KOPT-K1 (cell line): ENCODE measurements around the gene NCAPD3.

Experiments used
- H3K27ac ChIP-seq: fragments of 200-600 bp; sonication (generic); 2 replicates; pipeline ENCODE4 v1.5.1; 2016; ENCODE audit warnings: antibody characterized with exemption, mild to moderate bottlenecking, low read depth, low read length; ENCODE audit not compliant: poor library complexity, severe bottlenecking
- H3K36me3 ChIP-seq: fragments of 200-600 bp; sonication (generic); 2 replicates; pipeline ENCODE4 v1.5.1; 2017; ENCODE audit warnings: antibody characterized with exemption, mild to moderate bottlenecking, low read length, moderate library complexity; ENCODE audit not compliant: insufficient read depth
- H3K9me3 ChIP-seq: fragments of 200-600 bp; sonication (generic); 2 replicates; pipeline ENCODE4 v1.5.1; 2017; ENCODE audit warnings: antibody characterized with exemption, low read length, mild to moderate bottlenecking; ENCODE audit not compliant: insufficient read depth, poor library complexity, severe bottlenecking

Gene NCAPD3

DNA sequence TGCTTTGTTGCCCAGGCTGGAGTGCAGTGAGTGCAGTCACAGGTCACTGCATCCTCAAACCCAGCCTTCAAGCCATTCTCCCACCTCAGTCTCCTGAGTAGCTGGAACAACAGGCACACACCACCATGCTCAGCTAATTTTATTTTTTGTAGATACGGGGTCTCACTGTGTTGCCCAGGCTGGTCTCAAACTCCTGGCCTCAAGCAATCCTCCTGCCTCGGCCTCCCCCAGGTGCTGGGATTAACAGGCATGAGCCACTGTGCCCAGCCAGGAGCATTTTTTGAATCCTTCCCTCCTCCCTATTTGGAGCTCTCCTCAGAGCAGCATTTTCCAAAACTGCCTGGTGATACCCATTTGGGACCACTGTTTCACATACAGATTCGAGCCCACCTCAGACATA, 77.2 kb downstream of the NCAPD3 start:
- no peaks in the 10 kb centered on the region for H3K9me3 ChIP-seq
- H3K36me3 ChIP-seq = peaks cover 100% of the 10 kb centered on the region
- H3K27ac ChIP-seq = no peak overlapping the region

DNA sequence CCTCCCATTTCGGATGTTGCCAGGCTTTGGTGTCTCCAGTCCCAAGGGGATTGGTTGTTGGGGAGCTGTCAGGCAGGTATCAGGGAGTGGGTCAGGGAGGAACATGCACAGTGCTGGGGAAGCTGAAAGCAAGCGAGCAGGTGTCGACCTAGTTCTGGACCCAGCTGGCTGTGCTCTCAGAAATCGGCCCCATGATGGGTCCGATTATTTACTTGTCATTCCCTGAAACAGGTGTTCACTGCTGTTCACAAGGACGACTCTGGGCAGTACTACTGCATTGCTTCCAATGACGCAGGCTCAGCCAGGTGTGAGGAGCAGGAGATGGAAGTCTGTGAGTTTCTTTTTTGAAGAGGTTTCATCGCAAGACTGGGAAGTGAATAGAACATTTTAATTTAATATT, 78.1 kb downstream of the NCAPD3 start:
- Histone ChIP-seq H3K9me3 (no peaks in the 10 kb centered on the region), H3K27ac (no peak overlapping the region), H3K36me3 (peaks cover 100% of the 10 kb centered on the region)

GRCh38 chr11:134144744-134145143, 79.0 kb downstream of the NCAPD3 start:
- H3K27ac ChIP-seq = no peak overlapping the region
- peaks cover 99% of the 10 kb centered on the region for H3K36me3 ChIP-seq
- no peaks in the 10 kb centered on the region for H3K9me3 ChIP-seq

GRCh38 chr11:134143801-134144200, 80.0 kb downstream of the NCAPD3 start:
- Histone ChIP-seq H3K27ac (no peak overlapping the region), H3K9me3 (no peaks in the 10 kb centered on the region), H3K36me3 (peaks cover 89% of the 10 kb centered on the region)

DNA sequence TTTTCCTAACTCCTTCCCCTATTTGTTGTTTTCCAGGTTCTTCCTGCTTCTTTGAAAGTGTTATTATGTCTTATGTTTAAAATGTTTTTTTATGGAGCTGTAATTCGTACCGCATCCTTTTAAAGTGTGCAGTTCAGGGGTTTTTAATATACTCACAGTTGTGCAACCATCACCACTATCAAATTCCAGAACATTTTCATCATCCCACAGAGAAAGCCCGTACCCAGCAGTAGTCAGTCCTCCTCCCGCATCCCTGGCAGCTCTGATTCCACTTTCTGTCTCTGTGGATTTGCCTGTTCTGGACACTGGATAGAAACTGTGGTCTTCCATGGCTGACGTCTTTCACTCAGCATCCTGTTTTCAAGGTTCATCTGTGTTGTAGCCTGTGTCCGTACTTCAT, 81.2 kb downstream of the NCAPD3 start:
- H3K36me3 ChIP-seq = peaks cover 77% of the 10 kb centered on the region
- H3K27ac ChIP-seq = no peak overlapping the region
- no peaks in the 10 kb centered on the region for H3K9me3 ChIP-seq

GRCh38 chr11:134140961-134141490, 82.7 kb downstream of the NCAPD3 start:
- Histone ChIP-seq H3K36me3 (peaks cover 62% of the 10 kb centered on the region), H3K27ac (no peak overlapping the region), H3K9me3 (no peaks in the 10 kb centered on the region)

DNA sequence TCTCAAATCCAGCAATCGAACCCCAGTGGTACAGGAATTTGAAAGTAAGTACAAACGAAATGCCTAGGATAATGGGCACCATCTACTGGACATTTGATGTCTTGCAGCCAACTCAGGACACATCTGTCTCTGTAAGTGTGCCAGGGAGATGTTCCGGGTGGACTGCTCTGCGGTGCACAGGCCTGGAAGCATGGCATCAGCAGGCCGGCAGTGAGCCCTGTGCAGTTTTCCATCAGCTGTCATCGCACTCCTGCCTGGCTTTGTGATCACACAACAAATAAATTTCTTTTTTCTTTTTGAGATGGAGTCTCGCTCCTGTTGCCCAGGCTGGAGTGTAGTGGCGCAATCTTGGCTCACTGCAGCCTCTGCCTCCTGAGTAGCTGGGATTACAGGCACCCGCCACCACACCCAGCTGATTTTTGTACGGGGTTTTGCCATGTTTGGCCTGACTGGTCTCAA, 83.9 kb downstream of the NCAPD3 start:
- Histone ChIP-seq H3K27ac (no peak overlapping the region), H3K36me3 (peaks cover 50% of the 10 kb centered on the region), H3K9me3 (peaks cover 4% of the 10 kb centered on the region)

- H3K36me3 ChIP-seq = peaks cover 45% of the 10 kb centered on the region
- H3K27ac ChIP-seq = no peak overlapping the region
- peaks cover 8% of the 10 kb centered on the region for H3K9me3 ChIP-seq
Observed at GRCh38 chr11:134139303-134139872, 84.4 kb downstream of the NCAPD3 start.

- Histone ChIP-seq H3K27ac (no peak overlapping the region), H3K36me3 (peaks cover 39% of the 10 kb centered on the region), H3K9me3 (peaks cover 18% of the 10 kb centered on the region)
Observed at GRCh38 chr11:134138376-134138775, 85.4 kb downstream of the NCAPD3 start.

DNA sequence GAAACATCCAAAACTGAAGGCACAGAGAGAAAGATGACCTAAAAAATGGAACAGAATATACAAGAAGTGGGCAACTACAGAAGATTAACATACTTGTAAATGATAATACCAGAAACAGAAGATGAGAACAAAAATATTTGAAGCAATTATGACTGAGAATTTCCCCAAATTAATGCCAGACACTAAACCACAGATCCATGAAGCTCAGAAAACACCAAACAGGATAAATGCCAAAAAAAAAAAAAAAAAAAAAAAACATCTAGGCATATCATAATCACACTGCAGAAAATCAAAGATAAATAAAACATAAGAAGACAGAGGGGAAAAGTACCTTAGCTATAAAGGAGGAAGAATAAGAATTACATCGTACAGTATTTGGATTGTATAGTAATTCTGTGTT, 89.6 kb downstream of the NCAPD3 start:
- Histone ChIP-seq H3K27ac (no peak overlapping the region), H3K36me3 (peaks cover 33% of the 10 kb centered on the region), H3K9me3 (peaks cover 60% of the 10 kb centered on the region)

- peaks cover 46% of the 10 kb centered on the region for H3K36me3 ChIP-seq
- H3K9me3 ChIP-seq = peaks cover 74% of the 10 kb centered on the region
- H3K27ac ChIP-seq = no peak overlapping the region
Observed at GRCh38 chr11:134132808-134133207, 91.0 kb downstream of the NCAPD3 start.

GRCh38 chr11:134131628-134132244, 92.0 kb downstream of the NCAPD3 start:
- no peak overlapping the region for H3K27ac ChIP-seq
- H3K9me3 ChIP-seq = peaks cover 76% of the 10 kb centered on the region
- peaks cover 56% of the 10 kb centered on the region for H3K36me3 ChIP-seq

- Histone ChIP-seq H3K27ac (no peak overlapping the region), H3K9me3 (peaks cover 38% of the 10 kb centered on the region), H3K36me3 (peaks cover 51% of the 10 kb centered on the region)
Observed at GRCh38 chr11:134126217-134126822, 97.4 kb downstream of the NCAPD3 start.

DNA sequence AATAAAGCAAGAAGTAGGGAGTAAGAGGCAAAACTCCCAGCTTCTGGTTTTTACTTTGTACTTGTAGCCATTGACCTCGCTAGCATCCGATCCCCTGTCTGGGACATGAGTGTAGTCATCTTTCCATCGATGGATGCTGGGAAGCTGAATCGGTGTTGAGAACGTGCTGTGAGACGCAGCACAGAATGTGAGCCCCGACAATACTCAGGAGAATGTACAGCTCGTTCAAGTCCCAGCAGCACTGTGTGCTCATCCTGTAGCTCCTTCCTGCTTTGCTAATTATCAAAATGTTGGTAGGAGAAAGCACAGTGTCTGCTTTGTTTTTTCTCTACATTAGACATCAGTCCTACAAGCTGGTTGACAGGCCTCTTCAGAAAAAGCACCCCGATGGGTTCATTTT, 98.3 kb downstream of the NCAPD3 start:
- H3K9me3 ChIP-seq = peaks cover 29% of the 10 kb centered on the region
- peaks cover 46% of the 10 kb centered on the region for H3K36me3 ChIP-seq
- H3K27ac ChIP-seq = no peak overlapping the region

DNA sequence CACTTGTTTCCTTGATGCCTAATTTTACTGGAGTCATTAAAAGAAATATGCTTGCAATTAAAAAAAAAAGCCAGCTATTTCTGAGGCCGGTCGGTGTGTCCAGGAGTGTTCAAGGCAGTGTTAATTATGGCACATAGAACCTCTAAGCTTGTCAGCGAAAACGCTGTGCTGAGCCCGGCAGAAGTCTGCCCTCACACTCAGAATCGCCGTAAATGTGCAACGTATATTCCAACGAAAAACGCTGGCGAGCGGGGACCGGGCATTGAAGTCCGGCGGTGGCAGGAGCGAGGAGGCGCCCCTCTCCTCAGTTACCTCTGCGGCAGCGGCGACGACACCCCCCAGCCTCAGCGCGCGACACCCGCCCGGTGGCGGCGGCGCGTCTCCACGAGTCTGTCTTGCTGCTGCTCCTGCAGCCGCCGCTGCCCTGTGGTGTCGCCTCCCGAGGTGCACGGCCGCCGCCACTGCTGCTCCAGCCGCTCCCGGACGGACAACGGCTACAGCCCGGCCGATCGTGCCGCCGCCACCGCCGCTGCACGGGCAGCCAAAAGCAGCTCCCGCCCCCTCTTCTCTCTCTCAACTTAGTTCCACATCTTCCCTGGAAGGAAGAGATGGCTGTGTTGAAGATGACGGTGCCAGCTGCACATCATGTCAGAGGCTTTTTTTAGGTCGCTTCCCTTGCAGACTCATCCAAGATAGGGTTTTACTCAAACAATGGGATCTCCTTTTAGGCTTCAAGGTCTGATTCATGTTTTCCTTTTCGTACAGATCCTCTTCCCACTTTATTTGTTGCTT, 98.9 kb downstream of the NCAPD3 start:
- Histone ChIP-seq H3K36me3 (peaks cover 43% of the 10 kb centered on the region), H3K27ac (no peak overlapping the region), H3K9me3 (peaks cover 23% of the 10 kb centered on the region)
